Endothelial cell of umbilical vein (primary cell): Measurements from ENCODE around the gene CBLL1. TPM values are rescaled to one million over a fixed set of nuclear protein-coding genes. Genes with fewer than 3 reads are reported as not detected.

Source experiments
- BruUV-seq: library from RNA; stranded (reverse); fragments of 400-500 nt; replicated peaks from 2 replicates; lab custom pipeline; 2021; lab: Mats Ljungman, UMichigan
- CTCF ChIA-PET: fragments of 300-600, 350-600 bp; sonication (Branson Sonifier 250); formaldehyde crosslinking; loops from one replicate; lab custom pipeline; 2021; ENCODE audit warnings: antibody characterized with exemption, inconsistent platforms; lab: Charles Lee
- POLR2A ChIA-PET: fragments of 300-600, 350-600 bp; sonication (Branson Sonifier 250); formaldehyde crosslinking; loops from one replicate; lab custom pipeline; 2021; ENCODE audit warnings: antibody characterized with exemption, inconsistent platforms; lab: Charles Lee
- DNase-seq: peaks from one replicate; pipeline ENCODE4 v3.0.0-alpha.2; 2011; ENCODE audit warnings: low read depth, low spot score
- FAIRE-seq: peaks from 2 replicates; lab custom pipeline; 2011; peaks lifted over from hg19 to GRCh38; lab: Jason Lieb, UNC
- H2AFZ ChIP-seq: 2 replicates; pipeline ENCODE4 v1.6.0; 2012; ENCODE audit warnings: low read depth, low read length, control low read depth, inconsistent platforms
- H3K27ac ChIP-seq: 2 replicates; pipeline ENCODE4 v1.5.1; 2011; ENCODE audit warnings: low read depth, mild to moderate bottlenecking, control low read depth, low read length, moderate library complexity; ENCODE audit not compliant: insufficient read depth
- H3K27me3 ChIP-seq, 2 experiments: 2 replicates each; pipeline versions ENCODE4 v1.6.0 to v1.6.1; 2011; ENCODE audit warnings: low read length in 2 of 2, mixed read lengths in 1 of 2; ENCODE audit not compliant: control insufficient read depth in 2 of 2, insufficient read depth in 2 of 2
- H3K36me3 ChIP-seq, 2 experiments: 2 replicates in 1 of 2; 3 replicates in 1 of 2; pipeline ENCODE4 v1.5.1; 2011; ENCODE audit warnings: low read length in 2 of 2, mild to moderate bottlenecking in 1 of 2, moderate library complexity in 1 of 2; ENCODE audit not compliant: control insufficient read depth in 2 of 2, insufficient read depth in 2 of 2; ENCODE audit errors: extremely low read depth in 1 of 2
- H3K4me1 ChIP-seq: 3 replicates; pipeline ENCODE4 v1.5.1; 2011; ENCODE audit warnings: mild to moderate bottlenecking, low read length; ENCODE audit not compliant: control insufficient read depth, insufficient read depth; ENCODE audit errors: extremely low read depth
- H3K4me2 ChIP-seq: 2 replicates; pipeline ENCODE4 v1.6.1; 2011; ENCODE audit warnings: low read length, control low read depth, mixed read lengths; ENCODE audit not compliant: insufficient read depth
- H3K4me3 ChIP-seq, 3 experiments: fragments of 200-600 bp in 1 of 3; sonication (generic), shearing (Covaris generic) in 1 of 3; replicated peaks in 1 of 3; 2 replicates each; pipeline ENCODE4 v1.5.1; 2011 to 2016; ENCODE audit warnings: control low read depth in 3 of 3, low read length in 3 of 3, mild to moderate bottlenecking in 2 of 3, inconsistent platforms in 1 of 3, low read depth in 1 of 3, moderate library complexity in 1 of 3; ENCODE audit not compliant: insufficient read depth in 1 of 3
- H3K79me2 ChIP-seq: 2 replicates; pipeline ENCODE4 v1.6.0; 2012; ENCODE audit warnings: low read length, inconsistent platforms; ENCODE audit not compliant: control insufficient read depth, insufficient read depth
- H3K9ac ChIP-seq: replicated peaks from 2 replicates; pipeline ENCODE3; 2011; ENCODE audit warnings: low read length, control low read depth; ENCODE audit not compliant: insufficient read depth; ENCODE audit errors: extremely low read depth
- H3K9me1 ChIP-seq: replicated peaks from 3 replicates; pipeline ENCODE4 v1.6.0; 2011; ENCODE audit warnings: mild to moderate bottlenecking, low read length; ENCODE audit not compliant: control insufficient read depth, insufficient read depth; ENCODE audit errors: extremely low read depth
- H3K9me3 ChIP-seq: replicated peaks from 2 replicates; pipeline ENCODE4 v1.5.1; 2012; ENCODE audit warnings: low read length, inconsistent platforms; ENCODE audit not compliant: control insufficient read depth, insufficient read depth
- H4K20me1 ChIP-seq: replicated peaks from 2 replicates; pipeline ENCODE3; 2011; ENCODE audit warnings: mild to moderate bottlenecking, low read length; ENCODE audit not compliant: control insufficient read depth, insufficient read depth; ENCODE audit errors: extremely low read depth
- CTCF ChIP-seq, 2 donors: IDR thresholded peaks; 1 replicate in 1 of 2; 2 replicates in 1 of 2; pipeline ENCODE4 v1.5.1; 2011; ENCODE audit warnings: low read length in 2 of 2, mild to moderate bottlenecking in 2 of 2, moderate library complexity in 2 of 2, control low read depth in 1 of 2, inconsistent platforms in 1 of 2, low read depth in 1 of 2; ENCODE audit not compliant: insufficient read depth in 1 of 2; ENCODE audit errors: extremely low read depth in 1 of 2
- EZH2 ChIP-seq: IDR thresholded peaks from 2 replicates; pipeline ENCODE4 v1.6.1; 2012; ENCODE audit warnings: borderline replicate concordance, low read depth, mild to moderate bottlenecking, moderate library complexity, low read length, inconsistent platforms; ENCODE audit not compliant: severe bottlenecking
- FOS ChIP-seq: IDR thresholded peaks from 2 replicates; pipeline ENCODE4 v1.6.1; 2011; ENCODE audit warnings: mild to moderate bottlenecking, low read length, moderate library complexity, borderline replicate concordance; ENCODE audit not compliant: insufficient read depth
- GATA2 ChIP-seq: IDR thresholded peaks from 2 replicates; pipeline ENCODE4 v1.7.0; 2011; ENCODE audit warnings: low read depth, mild to moderate bottlenecking, moderate library complexity, mixed read lengths, low read length; ENCODE audit not compliant: insufficient read length, insufficient read depth
- JUN ChIP-seq: IDR thresholded peaks from 2 replicates; pipeline ENCODE4 v1.6.1; 2011; ENCODE audit warnings: borderline replicate concordance, low read depth; ENCODE audit not compliant: insufficient read length, insufficient read depth
- MAX ChIP-seq: IDR thresholded peaks from 2 replicates; pipeline ENCODE4 v1.6.1; 2011; ENCODE audit not compliant: insufficient read depth, insufficient read length
- MYC ChIP-seq: IDR thresholded peaks from one replicate; pipeline ENCODE4 v1.6.1; 2011; ENCODE audit warnings: mild to moderate bottlenecking, low read depth, low read length
- POLR2A ChIP-seq: IDR thresholded peaks from 2 replicates; pipeline ENCODE4 v1.6.1; 2012; ENCODE audit warnings: low read depth, mild to moderate bottlenecking, control low read depth, low read length
- POLR2AphosphoS5 ChIP-seq: IDR thresholded peaks from 2 replicates; pipeline ENCODE4 v1.6.1; 2012; ENCODE audit warnings: low read depth, mild to moderate bottlenecking, control low read depth, low read length, moderate library complexity; ENCODE audit not compliant: insufficient read depth
- dilution Hi-C: fragments of 300-500 bp; cut with MboI; formaldehyde crosslinking; loops from one replicate; pipeline ENCODE4 v1.15.0; 2019; ENCODE audit warnings: low sequenced_read_pairs; ENCODE audit not compliant: extremely low pct_ligation_motif_present
- intact Hi-C: fragments of 100-400 bp; cut with micrococcal nuclease; formaldehyde crosslinking; loops from one replicate; pipeline ENCODE4 v1.10.0; 2022
- polyA plus RNA-seq, 4 experiments: library from polyadenylated mRNA; depleted of rRNA in 3 of 4; stranded (reverse) in 3 of 4; unstranded in 1 of 4; fragments of >200 nt; gene quantifications; 2 replicates each; pipeline versions ENCODE4 v1.2.1 to v1.2.3, GENCODE V29; 2011 to 2012; ENCODE audit warnings: missing spikeins in 1 of 4
- total RNA-seq: library from RNA; stranded (reverse); gene quantifications from 2 replicates; pipeline ENCODE4 v1.2.3, GENCODE V29; 2021

Gene CBLL1
- total and polyA plus RNA-seq, 2 donors (not counting 3 experiments of a cell fraction or from before 2014, with no cell fraction given), result 23.1 to 30.6 TPM

DNA sequence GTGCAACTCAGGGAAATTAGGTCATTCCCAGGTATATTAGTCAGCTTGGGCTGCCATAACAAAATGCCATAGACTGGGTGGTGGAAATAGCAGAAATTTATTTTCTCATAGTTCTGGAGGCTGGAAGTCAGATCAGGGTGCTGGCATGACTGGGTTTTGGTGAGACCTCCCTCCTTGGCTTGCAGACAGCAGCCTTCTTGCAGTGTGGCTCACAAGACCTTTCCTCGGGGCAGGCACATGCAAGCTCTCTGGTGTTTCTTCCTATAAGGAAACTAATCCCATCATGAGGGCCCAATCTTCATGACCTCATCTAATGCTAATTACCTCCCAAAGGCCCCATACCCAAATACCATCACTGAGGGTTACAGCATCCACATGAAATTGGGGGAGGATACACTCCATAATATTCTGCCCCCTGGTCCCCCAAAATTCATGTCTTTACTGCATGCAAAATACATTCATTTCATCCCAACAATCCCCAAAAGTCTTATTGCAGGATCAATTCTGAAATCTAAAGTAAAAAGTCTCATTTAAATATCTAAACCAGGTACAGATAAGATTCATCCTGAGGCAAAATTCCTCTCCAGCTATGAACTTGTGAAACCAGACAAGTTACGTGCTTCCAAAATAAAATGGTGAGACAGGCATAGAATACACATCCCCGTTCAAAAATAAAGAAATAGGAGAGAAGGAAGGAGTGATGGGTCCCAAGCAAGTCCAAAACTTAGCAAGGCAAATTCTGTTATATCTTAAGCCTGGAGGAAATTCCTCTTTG, 17.4 kb upstream of the CBLL1 start:
- Histone ChIP-seq H3K79me2 (no peaks in the 10 kb centered on the region), H4K20me1 (no peaks in the 10 kb centered on the region), H3K27me3 (peaks cover 12 to 17% of the 10 kb centered on the region in 2 experiments), H3K36me3 (no peaks in the 10 kb centered on the region), H2AFZ (no peak overlapping the region), H3K27ac (no peak overlapping the region), H3K9ac (no peak overlapping the region), H3K9me3 (no peaks in the 10 kb centered on the region), H3K9me1 (no peaks in the 10 kb centered on the region), H3K4me1 (no peaks in the 10 kb centered on the region), H3K4me2 (no peak overlapping the region), H3K4me3 (no peak overlapping the region)
- FAIRE-seq (no peak), DNase-seq (no peak)
- dilution Hi-C loops, result no loop called here
- TF ChIP-seq POLR2A (no peak), EZH2 (no peak), GATA2 (no peak), CTCF (IDR thresholded peaks at IDR 0.05; ENCODE audit: extremely low read depth in 1 of 2, insufficient read depth in 1 of 2, low read depth in 1 of 2, low read length in 2 of 2) (no peak), JUN (no peak), POLR2AphosphoS5 (no peak), FOS (no peak), MYC (no peak), MAX (no peak)
- BruUV-seq, result no TSS peak
- ChIA-PET CTCF (interaction anchor here (0.7 to 7.0 kb wide), 14 partner anchors 13 to 532 kb away, joined by 3 to 83 read pairs (median 4); partner anchors contain the start of gene CBLL1), POLR2A (no interaction called here)
- intact Hi-C loops, result loop anchor here (5.0 to 10.0 kb wide), 3 partner anchors 104 to 524 kb away; partner anchors contain the start of genes COG5 and DUS4L
